IMR-90 (cell line): Measurements from ENCODE around the gene DIO1. TPM values are rescaled to one million over a fixed set of nuclear protein-coding genes. Genes with fewer than 3 reads are reported as not detected.

ENCODE experiments used
- ATAC-seq: fragments of 200-7000 bp; cut with Tn5 transposase; 2 replicates; pipeline ENCODE4 v1.9.1; 2020; ENCODE audit warnings: low read depth, mild to moderate bottlenecking, moderate library complexity
- BruUV-seq: library from RNA; stranded (reverse); fragments of 400-500 nt; replicated peaks from 2 replicates; lab custom pipeline; 2021; lab: Mats Ljungman, UMichigan
- CTCF ChIA-PET: fragments of 300-600 bp; formaldehyde crosslinking; extraction: SDS; loops from one replicate; lab custom pipeline; 2021; ENCODE audit warnings: antibody characterized with exemption; lab: Yijun Ruan, JAX
- POLR2A ChIA-PET: fragments of 300-600 bp; sonication (Branson Sonifier 250); formaldehyde crosslinking; loops from one replicate; lab custom pipeline; 2022; ENCODE audit warnings: antibody characterized with exemption; ENCODE audit not compliant: unreplicated experiment; lab: Charles Lee
- DNase-seq: peaks from one replicate; pipeline ENCODE4 v3.0.0; 2013
- H2AFZ ChIP-seq: replicated peaks from 2 replicates; pipeline ENCODE3; 2013; ENCODE audit warnings: low read length, mild to moderate bottlenecking; ENCODE audit not compliant: poor library complexity
- H2AK5ac ChIP-seq: 2 replicates; pipeline ENCODE4 v1.6.1; 2013; ENCODE audit warnings: low read depth, low read length, inconsistent platforms
- H2AK9ac ChIP-seq: replicated peaks from 2 replicates; pipeline ENCODE3; 2013; ENCODE audit warnings: mild to moderate bottlenecking, low read depth, low read length, moderate library complexity; ENCODE audit not compliant: poor library complexity
- H2BK120ac ChIP-seq: 2 replicates; pipeline ENCODE4 v1.6.1; 2013; ENCODE audit warnings: low read depth, low read length, inconsistent platforms
- H2BK15ac ChIP-seq: 3 replicates; pipeline ENCODE4 v1.6.1; 2013; ENCODE audit warnings: low read depth, low read length, inconsistent platforms
- H2BK20ac ChIP-seq: 2 replicates; pipeline ENCODE4 v1.6.1; 2013; ENCODE audit warnings: low read depth, mild to moderate bottlenecking, inconsistent platforms, low read length, moderate library complexity
- H2BK5ac ChIP-seq: 2 replicates; pipeline ENCODE4 v1.6.1; 2013; ENCODE audit warnings: mild to moderate bottlenecking, low read depth, low read length, inconsistent platforms; ENCODE audit not compliant: poor library complexity, severe bottlenecking
- H3K14ac ChIP-seq: replicated peaks from 2 replicates; pipeline ENCODE4 v1.6.1; 2013; ENCODE audit warnings: low read depth, low read length, inconsistent platforms
- H3K18ac ChIP-seq: 2 replicates; pipeline ENCODE4 v1.6.1; 2013; ENCODE audit warnings: low read depth, low read length, control low read depth
- H3K23ac ChIP-seq: 2 replicates; pipeline ENCODE4 v1.6.1; 2013; ENCODE audit warnings: low read depth, low read length, inconsistent platforms
- H3K27ac ChIP-seq: 2 replicates; pipeline ENCODE4 v1.5.1; 2013; ENCODE audit warnings: mild to moderate bottlenecking, control low read depth, low read length; ENCODE audit not compliant: insufficient read depth
- H3K27me3 ChIP-seq: 2 replicates; pipeline ENCODE4 v1.6.1; 2013; ENCODE audit warnings: low read length; ENCODE audit not compliant: control insufficient read depth, insufficient read depth
- H3K36me3 ChIP-seq: 2 replicates; pipeline ENCODE4 v1.6.1; 2013; ENCODE audit warnings: low read length, mixed read lengths; ENCODE audit not compliant: control insufficient read depth, insufficient read depth
- H3K4ac ChIP-seq: 2 replicates; pipeline ENCODE4 v1.6.1; 2013; ENCODE audit warnings: low read depth, low read length, inconsistent platforms
- H3K4me1 ChIP-seq: 2 replicates; pipeline ENCODE4 v1.6.1; 2013; ENCODE audit warnings: low read length, mixed read lengths; ENCODE audit not compliant: control insufficient read depth, insufficient read depth
- H3K4me2 ChIP-seq: 2 replicates; pipeline ENCODE4 v1.6.1; 2013; ENCODE audit warnings: low read depth, mild to moderate bottlenecking, control low read depth, low read length, moderate library complexity
- H3K4me3 ChIP-seq: 2 replicates; pipeline ENCODE4 v1.5.1; 2013; ENCODE audit warnings: low read depth, mild to moderate bottlenecking, control low read depth, low read length, moderate library complexity; ENCODE audit not compliant: insufficient read depth
- H3K56ac ChIP-seq: 2 replicates; pipeline ENCODE4 v1.6.1; 2013; ENCODE audit warnings: low read length, inconsistent platforms; ENCODE audit not compliant: insufficient read depth; ENCODE audit errors: extremely low read depth
- H3K79me1 ChIP-seq, 2 experiments: 2 replicates each; pipeline ENCODE4 v1.6.1; 2013; ENCODE audit warnings: low read length in 2 of 2, inconsistent platforms in 1 of 2, low read depth in 1 of 2
- H3K9ac ChIP-seq: 2 replicates; pipeline ENCODE4 v1.6.1; 2013; ENCODE audit warnings: low read depth, low read length, control low read depth
- H3K9me1 ChIP-seq: 2 replicates; pipeline ENCODE4 v1.6.1; 2013; ENCODE audit warnings: low read length, inconsistent platforms; ENCODE audit not compliant: insufficient read depth
- H3K9me3 ChIP-seq: 2 replicates; pipeline ENCODE4 v1.6.1; 2013; ENCODE audit warnings: low read length; ENCODE audit not compliant: control insufficient read depth, insufficient read depth
- H4K20me1 ChIP-seq: 2 replicates; pipeline ENCODE4 v1.6.1; 2013; ENCODE audit warnings: low read length, inconsistent platforms; ENCODE audit not compliant: insufficient read depth
- H4K5ac ChIP-seq: 2 replicates; pipeline ENCODE4 v1.6.1; 2013; ENCODE audit warnings: mild to moderate bottlenecking, low read depth, low read length, control low read depth
- H4K8ac ChIP-seq, 2 experiments: 2 replicates each; pipeline ENCODE4 v1.6.1; 2013; ENCODE audit warnings: low read depth in 2 of 2, low read length in 2 of 2, control low read depth in 1 of 2, inconsistent platforms in 1 of 2
- H4K91ac ChIP-seq: 2 replicates; pipeline ENCODE4 v1.6.1; 2013; ENCODE audit warnings: low read depth, low read length, inconsistent platforms; ENCODE audit not compliant: insufficient read depth
- BHLHE40 ChIP-seq: fragments of 150-350 bp; IDR thresholded peaks from 2 replicates; pipeline ENCODE4 v1.6.1; 2016; ENCODE audit warnings: mild to moderate bottlenecking, low read depth, low read length
- CEBPB ChIP-seq: IDR thresholded peaks from 2 replicates; pipeline ENCODE4 v1.6.1; 2012; ENCODE audit warnings: low read depth, low read length, improper control_type of control experiment
- CHD1 ChIP-seq: IDR thresholded peaks from 2 replicates; pipeline ENCODE4 v1.6.1; 2012; ENCODE audit warnings: low read depth, low read length, improper control_type of control experiment
- CTCF ChIP-seq: conservative IDR thresholded peaks from 2 replicates; pipeline ENCODE4 v1.5.1; 2012; ENCODE audit warnings: mild to moderate bottlenecking, low read depth, low read length, improper control_type of control experiment
- FOS ChIP-seq: fragments of 150-350 bp; IDR thresholded peaks from 2 replicates; pipeline ENCODE4 v1.6.1; 2016; ENCODE audit warnings: low read depth, low read length
- MAZ ChIP-seq: IDR thresholded peaks from 2 replicates; pipeline ENCODE4 v1.6.1; 2012; ENCODE audit warnings: low read depth, mild to moderate bottlenecking, low read length, improper control_type of control experiment, moderate library complexity, borderline replicate concordance
- MXI1 ChIP-seq: IDR thresholded peaks from 2 replicates; pipeline ENCODE4 v1.6.1; 2012; ENCODE audit warnings: low read depth, mild to moderate bottlenecking, low read length, moderate library complexity, borderline replicate concordance
- RAD21 ChIP-seq: IDR thresholded peaks from 2 replicates; pipeline ENCODE4 v1.6.1; 2012; ENCODE audit warnings: low read length, improper control_type of control experiment
- RFX5 ChIP-seq: IDR thresholded peaks from 2 replicates; pipeline ENCODE4 v1.8.0; 2012; ENCODE audit warnings: low read depth, mild to moderate bottlenecking, low read length, moderate library complexity
- SMC3 ChIP-seq: fragments of 150-350 bp; IDR thresholded peaks from 2 replicates; pipeline ENCODE4 v1.6.1; 2016; ENCODE audit warnings: low read depth, mild to moderate bottlenecking, antibody characterized with exemption, low read length, moderate library complexity
- WGBS, 2 experiments: methylation state at CpG; one replicate each; pipeline versions ENCODE4 v1.1.5 to v1.1.7; 2013; ENCODE audit warnings: missing lambda C conversion rate in 2 of 2; ENCODE audit not compliant: insufficient read length in 1 of 2; ENCODE audit errors: extremely low coverage in 2 of 2; 5-methylcytosine and 5-hydroxymethylcytosine counted together
- dilution Hi-C: fragments of 300-500 bp; cut with HindIII; formaldehyde crosslinking; loops from one replicate; pipeline ENCODE4 v1.14.3; 2018; ENCODE audit warnings: low sequenced_read_pairs; ENCODE audit not compliant: unreplicated experiment
- in situ Hi-C: fragments of 300-500 bp; cut with MboI; formaldehyde crosslinking; loops from 3 replicates; pipeline ENCODE4 v1.14.3; 2019; ENCODE audit warnings: low sequenced_read_pairs, inconsistent platforms, mixed read lengths
- intact Hi-C: fragments of 100-400 bp; cut with micrococcal nuclease; formaldehyde crosslinking; loops from 2 replicates; pipeline ENCODE4 v1.10.0; 2022
- polyA plus RNA-seq, 3 experiments: library from polyadenylated mRNA; depleted of rRNA; stranded (reverse); fragments of >200 nt; gene quantifications; 2 replicates each; pipeline ENCODE4 v1.2.3, GENCODE V29; 2012; ENCODE audit warnings: low replicate concordance in 1 of 3
- total RNA-seq: library from RNA; depleted of rRNA; stranded (reverse); fragments of >200 nt; gene quantifications from 2 replicates; pipeline ENCODE4 v1.2.3, GENCODE V29; 2012

Gene DIO1
- total and polyA plus RNA-seq, 2 of the 4 experiments (the other 2 are of a cell fraction), result not detected

- H3K36me3 ChIP-seq, result peaks cover 8% of the 10 kb centered on the region
- no peaks in the 10 kb centered on the region for H3K9me1 ChIP-seq
- DNase-seq, result no peak
- H3K9me3 ChIP-seq, result peaks cover 16% of the 10 kb centered on the region
- H4K91ac ChIP-seq, result no peak overlapping the region
- no peak overlapping the region for H2BK120ac ChIP-seq
- no peak overlapping the region for H3K4me3 ChIP-seq
- H3K4ac ChIP-seq, result no peak overlapping the region
- no peak overlapping the region for H3K14ac ChIP-seq
- no peak overlapping the region for H3K9ac ChIP-seq
- no peak for ATAC-seq
- no peak overlapping the region for H3K56ac ChIP-seq
- no peak overlapping the region for H3K23ac ChIP-seq
- H4K8ac ChIP-seq, result no peak overlapping the region
- no peak overlapping the region for H3K4me2 ChIP-seq
- peaks cover 10% of the 10 kb centered on the region; the same call in 1 of the 2 replicates for H4K20me1 ChIP-seq
- no peak overlapping the region for H2AK5ac ChIP-seq
- no peak overlapping the region for H3K18ac ChIP-seq
- intact Hi-C loops, result no loop called here
- no peaks in the 10 kb centered on the region for H3K27me3 ChIP-seq
- no peak for TF ChIP-seq FOS
- no peak for TF ChIP-seq MAZ
- no peak for TF ChIP-seq CHD1
- TF ChIP-seq CEBPB, result no peak
- TF ChIP-seq RAD21, result no peak
- no peak for TF ChIP-seq MXI1
- no peak for TF ChIP-seq RFX5
- no peak for TF ChIP-seq SMC3
- TF ChIP-seq BHLHE40, result no peak
- TF ChIP-seq CTCF, result no peak
- no peak overlapping the region for H4K5ac ChIP-seq
- H2BK5ac ChIP-seq, result no peak overlapping the region
- no CpG with 5 or more reads among the region's 1 CpG for WGBS, 2 experiments
- no peak overlapping the region for H2BK15ac ChIP-seq
- no peak overlapping the region for H2AFZ ChIP-seq
- H3K79me1 ChIP-seq, result peaks cover 10 to 20% of the 10 kb centered on the region in 2 experiments
- H2AK9ac ChIP-seq, result no peak overlapping the region
- ChIA-PET CTCF (no interaction called here), POLR2A (no interaction called here)
- H3K4me1 ChIP-seq, result peaks cover 8% of the 10 kb centered on the region; the same call in 1 of the 2 replicates
- H3K27ac ChIP-seq, result no peak overlapping the region
- no TSS peak for BruUV-seq
- dilution Hi-C loops, result no loop called here
- H2BK20ac ChIP-seq, result no peak overlapping the region
- in situ Hi-C loops, result no loop called here
Observed at GRCh38 chr1:53934170-53934765, 40.3 kb downstream of the DIO1 start.
